ENCODE results near the gene LAMA2.

DNA sequence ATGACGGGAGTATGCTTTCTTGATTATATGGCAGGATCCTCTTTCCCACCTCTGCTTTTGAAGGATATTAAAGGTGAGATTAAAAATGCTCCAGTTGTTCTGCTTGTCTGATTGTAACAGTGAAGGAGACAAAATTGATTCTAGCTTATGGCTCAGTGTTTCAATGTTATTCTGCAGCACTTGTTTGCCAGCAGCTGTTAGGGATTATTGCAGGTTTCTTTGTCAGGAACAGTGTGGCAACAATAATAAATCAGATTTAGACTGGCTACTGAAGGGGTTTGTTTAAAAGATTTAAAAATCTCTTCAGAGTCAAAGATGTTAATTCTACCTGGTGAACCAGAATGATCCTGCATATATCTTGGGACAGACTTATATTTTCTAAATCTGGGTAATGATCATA, 126.9 kb downstream of the LAMA2 start:
- TF ChIP-seq POLR2AphosphoS5 (IDR thresholded peaks at IDR 0.05) = no peak
- TF ChIP-seq, protein P1, sequence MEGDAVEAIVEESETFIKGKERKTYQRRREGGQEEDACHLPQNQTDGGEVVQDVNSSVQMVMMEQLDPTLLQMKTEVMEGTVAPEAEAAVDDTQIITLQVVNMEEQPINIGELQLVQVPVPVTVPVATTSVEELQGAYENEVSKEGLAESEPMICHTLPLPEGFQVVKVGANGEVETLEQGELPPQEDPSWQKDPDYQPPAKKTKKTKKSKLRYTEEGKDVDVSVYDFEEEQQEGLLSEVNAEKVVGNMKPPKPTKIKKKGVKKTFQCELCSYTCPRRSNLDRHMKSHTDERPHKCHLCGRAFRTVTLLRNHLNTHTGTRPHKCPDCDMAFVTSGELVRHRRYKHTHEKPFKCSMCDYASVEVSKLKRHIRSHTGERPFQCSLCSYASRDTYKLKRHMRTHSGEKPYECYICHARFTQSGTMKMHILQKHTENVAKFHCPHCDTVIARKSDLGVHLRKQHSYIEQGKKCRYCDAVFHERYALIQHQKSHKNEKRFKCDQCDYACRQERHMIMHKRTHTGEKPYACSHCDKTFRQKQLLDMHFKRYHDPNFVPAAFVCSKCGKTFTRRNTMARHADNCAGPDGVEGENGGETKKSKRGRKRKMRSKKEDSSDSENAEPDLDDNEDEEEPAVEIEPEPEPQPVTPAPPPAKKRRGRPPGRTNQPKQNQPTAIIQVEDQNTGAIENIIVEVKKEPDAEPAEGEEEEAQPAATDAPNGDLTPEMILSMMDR (IDR thresholded peaks at IDR 0.05) = no peak

All from breast epithelium (tissue), 3 donors.